Inferior parietal cortex (tissue), 1 donor: Measurements from ENCODE around the gene MEFV.
"Not testable (repeated sequence)": the region's sequence is repeated elsewhere in the genome, so short reads cannot be mapped to it uniquely, and the experiment has no call there.

ENCODE experiments used
- DNase-seq: peaks from one replicate; pipeline ENCODE4 v3.0.0-alpha.2; 2016; ENCODE audit errors: extremely low spot score

MEFV gene

GRCh38 chr16:3215601-3216262 is 40.7 kb downstream of the MEFV start:
- DNase-seq = no peak

GRCh38 chr16:3214904-3215600 is 41.4 kb downstream of the MEFV start:
- no peak for DNase-seq

GRCh38 chr16:3212567-3212966 is 43.9 kb downstream of the MEFV start:
- no peak for DNase-seq

GRCh38 chr16:3212006-3212405 is 44.4 kb downstream of the MEFV start:
- no peak for DNase-seq

GRCh38 chr16:3207086-3207953 is 49.1 kb downstream of the MEFV start:
- DNase-seq = no peak

- not testable (repeated sequence) for DNase-seq
Observed at GRCh38 chr16:3205939-3206338, 50.5 kb downstream of the MEFV start.

- DNase-seq = no peak
Observed at GRCh38 chr16:3202903-3203539, 53.4 kb downstream of the MEFV start.

GRCh38 chr16:3198334-3199072 is 57.9 kb downstream of the MEFV start:
- DNase-seq = no peak

GRCh38 chr16:3197694-3198333 is 58.6 kb downstream of the MEFV start:
- DNase-seq = not testable (repeated sequence)

- no peak for DNase-seq
Observed at GRCh38 chr16:3195975-3196374, 60.5 kb downstream of the MEFV start.

GRCh38 chr16:3194792-3195191 is 61.6 kb downstream of the MEFV start:
- no peak for DNase-seq

GRCh38 chr16:3193221-3194212 is 62.9 kb downstream of the MEFV start:
- DNase-seq = no peak

GRCh38 chr16:3192476-3193019 is 63.9 kb downstream of the MEFV start:
- no peak for DNase-seq
